Measurements from ENCODE around the gene RIMS4. TPM values are rescaled to one million over a fixed set of nuclear protein-coding genes. Genes with fewer than 3 reads are reported as not detected.
A peak's percentile ranks its signal among the peaks of the same experiment; 100 is the strongest.

The RIMS4 gene
- total and polyA plus RNA-seq, 2 of the 13 experiments (the other 11 are each of a cell fraction or from before 2014, with no cell fraction given) = 0.01 to 0.07 TPM

GRCh38 chr20:44747166-44748004 lies 63.0 kb downstream of the RIMS4 start (continued):
- TF ChIP-seq, protein P1, sequence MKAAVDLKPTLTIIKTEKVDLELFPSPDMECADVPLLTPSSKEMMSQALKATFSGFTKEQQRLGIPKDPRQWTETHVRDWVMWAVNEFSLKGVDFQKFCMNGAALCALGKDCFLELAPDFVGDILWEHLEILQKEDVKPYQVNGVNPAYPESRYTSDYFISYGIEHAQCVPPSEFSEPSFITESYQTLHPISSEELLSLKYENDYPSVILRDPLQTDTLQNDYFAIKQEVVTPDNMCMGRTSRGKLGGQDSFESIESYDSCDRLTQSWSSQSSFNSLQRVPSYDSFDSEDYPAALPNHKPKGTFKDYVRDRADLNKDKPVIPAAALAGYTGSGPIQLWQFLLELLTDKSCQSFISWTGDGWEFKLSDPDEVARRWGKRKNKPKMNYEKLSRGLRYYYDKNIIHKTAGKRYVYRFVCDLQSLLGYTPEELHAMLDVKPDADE (CRISPR knock-in tag; IDR thresholded peaks at IDR 0.05) = no peak
- no peak for TF ChIP-seq MAZ (IDR thresholded peaks at IDR 0.05; ENCODE audit: borderline replicate concordance, low read depth, low read length)
- no peak for TF ChIP-seq MAZ (CRISPR knock-in tag; IDR thresholded peaks at IDR 0.05; ENCODE audit: low read depth)
- TF ChIP-seq, protein P2, sequence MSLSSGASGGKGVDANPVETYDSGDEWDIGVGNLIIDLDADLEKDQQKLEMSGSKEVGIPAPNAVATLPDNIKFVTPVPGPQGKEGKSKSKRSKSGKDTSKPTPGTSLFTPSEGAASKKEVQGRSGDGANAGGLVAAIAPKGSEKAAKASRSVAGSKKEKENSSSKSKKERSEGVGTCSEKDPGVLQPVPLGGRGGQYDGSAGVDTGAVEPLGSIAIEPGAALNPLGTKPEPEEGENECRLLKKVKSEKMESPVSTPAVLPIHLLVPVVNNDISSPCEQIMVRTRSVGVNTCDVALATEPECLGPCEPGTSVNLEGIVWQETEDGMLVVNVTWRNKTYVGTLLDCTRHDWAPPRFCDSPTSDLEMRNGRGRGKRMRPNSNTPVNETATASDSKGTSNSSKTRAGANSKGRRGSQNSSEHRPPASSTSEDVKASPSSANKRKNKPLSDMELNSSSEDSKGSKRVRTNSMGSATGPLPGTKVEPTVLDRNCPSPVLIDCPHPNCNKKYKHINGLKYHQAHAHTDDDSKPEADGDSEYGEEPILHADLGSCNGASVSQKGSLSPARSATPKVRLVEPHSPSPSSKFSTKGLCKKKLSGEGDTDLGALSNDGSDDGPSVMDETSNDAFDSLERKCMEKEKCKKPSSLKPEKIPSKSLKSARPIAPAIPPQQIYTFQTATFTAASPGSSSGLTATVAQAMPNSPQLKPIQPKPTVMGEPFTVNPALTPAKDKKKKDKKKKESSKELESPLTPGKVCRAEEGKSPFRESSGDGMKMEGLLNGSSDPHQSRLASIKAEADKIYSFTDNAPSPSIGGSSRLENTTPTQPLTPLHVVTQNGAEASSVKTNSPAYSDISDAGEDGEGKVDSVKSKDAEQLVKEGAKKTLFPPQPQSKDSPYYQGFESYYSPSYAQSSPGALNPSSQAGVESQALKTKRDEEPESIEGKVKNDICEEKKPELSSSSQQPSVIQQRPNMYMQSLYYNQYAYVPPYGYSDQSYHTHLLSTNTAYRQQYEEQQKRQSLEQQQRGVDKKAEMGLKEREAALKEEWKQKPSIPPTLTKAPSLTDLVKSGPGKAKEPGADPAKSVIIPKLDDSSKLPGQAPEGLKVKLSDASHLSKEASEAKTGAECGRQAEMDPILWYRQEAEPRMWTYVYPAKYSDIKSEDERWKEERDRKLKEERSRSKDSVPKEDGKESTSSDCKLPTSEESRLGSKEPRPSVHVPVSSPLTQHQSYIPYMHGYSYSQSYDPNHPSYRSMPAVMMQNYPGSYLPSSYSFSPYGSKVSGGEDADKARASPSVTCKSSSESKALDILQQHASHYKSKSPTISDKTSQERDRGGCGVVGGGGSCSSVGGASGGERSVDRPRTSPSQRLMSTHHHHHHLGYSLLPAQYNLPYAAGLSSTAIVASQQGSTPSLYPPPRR (CRISPR knock-in tag; IDR thresholded peaks at IDR 0.05; ENCODE audit: borderline replicate concordance) = no peak
- no peak for TF ChIP-seq HCFC1 (IDR thresholded peaks at IDR 0.05; ENCODE audit: low read depth, low read length)
- TF ChIP-seq ATF4 (CRISPR knock-in tag; IDR thresholded peaks at IDR 0.05) = peak in 1 of 2 experiments; percentile 95; a peak in 2 of 4 replicates
- TF ChIP-seq TEAD3 (CRISPR knock-in tag; optimal IDR thresholded peaks at IDR 0.05; ENCODE audit: borderline replicate concordance) = peak; percentile 66
- TF ChIP-seq ETV5 (CRISPR knock-in tag; IDR thresholded peaks at IDR 0.05; ENCODE audit: borderline replicate concordance) = 0 out of 2 replicates have a peak, but pooled peaks have one; percentile 18
- 0 out of 2 replicates have a peak, but pooled peaks have one; percentile 12 for TF ChIP-seq EEA1 (CRISPR knock-in tag; IDR thresholded peaks at IDR 0.05; ENCODE audit: borderline replicate concordance)
- no peak for TF ChIP-seq GZF1 (CRISPR knock-in tag; IDR thresholded peaks at IDR 0.05)
- TF ChIP-seq HMGA1 (CRISPR knock-in tag; conservative IDR thresholded peaks at IDR 0.05) = no peak
- TF ChIP-seq, protein P3, sequence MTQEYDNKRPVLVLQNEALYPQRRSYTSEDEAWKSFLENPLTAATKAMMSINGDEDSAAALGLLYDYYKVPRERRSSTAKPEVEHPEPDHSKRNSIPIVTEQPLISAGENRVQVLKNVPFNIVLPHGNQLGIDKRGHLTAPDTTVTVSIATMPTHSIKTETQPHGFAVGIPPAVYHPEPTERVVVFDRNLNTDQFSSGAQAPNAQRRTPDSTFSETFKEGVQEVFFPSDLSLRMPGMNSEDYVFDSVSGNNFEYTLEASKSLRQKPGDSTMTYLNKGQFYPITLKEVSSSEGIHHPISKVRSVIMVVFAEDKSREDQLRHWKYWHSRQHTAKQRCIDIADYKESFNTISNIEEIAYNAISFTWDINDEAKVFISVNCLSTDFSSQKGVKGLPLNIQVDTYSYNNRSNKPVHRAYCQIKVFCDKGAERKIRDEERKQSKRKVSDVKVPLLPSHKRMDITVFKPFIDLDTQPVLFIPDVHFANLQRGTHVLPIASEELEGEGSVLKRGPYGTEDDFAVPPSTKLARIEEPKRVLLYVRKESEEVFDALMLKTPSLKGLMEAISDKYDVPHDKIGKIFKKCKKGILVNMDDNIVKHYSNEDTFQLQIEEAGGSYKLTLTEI (CRISPR knock-in tag; conservative IDR thresholded peaks at IDR 0.05) = no peak
- peak; percentile 71; the same call in 1 of the 2 replicates for TF ChIP-seq EZH2 (conservative IDR thresholded peaks at IDR 0.05; ENCODE audit: low read depth, low read length)
- TF ChIP-seq ZNF253 (CRISPR knock-in tag; IDR thresholded peaks at IDR 0.05; ENCODE audit: borderline replicate concordance) = peak; percentile 55; the same call in 1 of the 2 replicates
- TF ChIP-seq ZNF589 (CRISPR knock-in tag; conservative IDR thresholded peaks at IDR 0.05) = no peak
